ENCODE data around the gene GTPBP8. TPM values are rescaled to one million over a fixed set of nuclear protein-coding genes. Genes with fewer than 3 reads are reported as not detected.
A peak's percentile ranks its signal among the peaks of the same experiment; 100 is the strongest.

GTPBP8 gene
- total and polyA plus RNA-seq, 2 of the 13 experiments (the other 11 are each of a cell fraction or from before 2014, with no cell fraction given), result 12.5 to 16.7 TPM

GRCh38 chr3:113019182-113020137 lies 28.7 kb downstream of the GTPBP8 start (continued):
- TF ChIP-seq USF2 (IDR thresholded peaks at IDR 0.05; ENCODE audit: low read depth, low read length), result no peak
- 0 out of 2 replicates have a peak, but pooled peaks have one; percentile 6 for TF ChIP-seq USF2 (CRISPR knock-in tag; IDR thresholded peaks at IDR 0.05; ENCODE audit: borderline replicate concordance)
- TF ChIP-seq ARID5B (CRISPR knock-in tag; IDR thresholded peaks at IDR 0.05), result peak; percentile 57
- TF ChIP-seq ZNF83 (CRISPR knock-in tag; IDR thresholded peaks at IDR 0.05; ENCODE audit: borderline replicate concordance), result 0 out of 2 replicates have a peak, but pooled peaks have one; percentile 28
- no peak for TF ChIP-seq RFXANK (CRISPR knock-in tag; IDR thresholded peaks at IDR 0.05)
- peak; percentile 58; the same call in 1 of the 2 replicates for TF ChIP-seq PATZ1 (CRISPR knock-in tag; IDR thresholded peaks at IDR 0.05)
- TF ChIP-seq BCL6 (CRISPR knock-in tag; IDR thresholded peaks at IDR 0.05), result no peak; the same call in 1 of the 2 replicates
- no peak for TF ChIP-seq ZBTB10 (CRISPR knock-in tag; IDR thresholded peaks at IDR 0.05; ENCODE audit: borderline replicate concordance)
- TF ChIP-seq FOXK2 (IDR thresholded peaks at IDR 0.05), result peak; percentile 20; the same call in 1 of the 2 replicates
- 0 out of 2 replicates have a peak, but pooled peaks have one; percentile 30 for TF ChIP-seq ZNF577 (CRISPR knock-in tag; IDR thresholded peaks at IDR 0.05; ENCODE audit: borderline replicate concordance, low read depth)
- TF ChIP-seq FOSL1 (CRISPR knock-in tag; IDR thresholded peaks at IDR 0.05; ENCODE audit: borderline replicate concordance), result 0 out of 2 replicates have a peak, but pooled peaks have one; percentile 4
- peak; percentile 79 for TF ChIP-seq MED8 (CRISPR knock-in tag; IDR thresholded peaks at IDR 0.05; ENCODE audit: insufficient replicate concordance)
- no peak for TF ChIP-seq NFE2 (CRISPR knock-in tag; IDR thresholded peaks at IDR 0.05)
- no peak for TF ChIP-seq ZNF367 (CRISPR knock-in tag; IDR thresholded peaks at IDR 0.05; ENCODE audit: borderline replicate concordance)
